ENCODE data around the gene PCDH9. TPM values are rescaled to one million over a fixed set of nuclear protein-coding genes. Genes with fewer than 3 reads are reported as not detected.

Gene PCDH9
- total RNA-seq, 4 donors from 2014 or later: 0.37 to 2.4 (median 1.5) TPM

GRCh38 chr13:66855131-66855530, 375.0 kb downstream of the PCDH9 start:
- no peak for TF ChIP-seq EP300 (IDR thresholded peaks at IDR 0.05; ENCODE audit: low read depth)
- TF ChIP-seq POLR2AphosphoS5 (IDR thresholded peaks at IDR 0.05): no peak
- TF ChIP-seq POLR2A (IDR thresholded peaks at IDR 0.05): no peak
- TF ChIP-seq CTCF (IDR thresholded peaks at IDR 0.05): no peak
- Histone ChIP-seq H3K36me3 (no peaks in the 10 kb centered on the region), H3K27me3 (no peaks in the 10 kb centered on the region), H3K9me3 (no peaks in the 10 kb centered on the region), H3K4me3 (no peak overlapping the region), H3K4me1 (no peaks in the 10 kb centered on the region), H3K27ac (no peak overlapping the region)
- in situ Hi-C loops (cut with MboI; ENCODE audit: low pct_ligation_motif_present in 1 of 4, low pct_unique_long_range_greater_than_20kb in 1 of 4, low sequenced_read_pairs in 3 of 4): no loop called here
- intact Hi-C loops (cut with DNase I; ENCODE audit: low total_unique reads): no loop called here
- DNase-seq: no peak
- WGBS, 2 donors (ENCODE audit: low coverage in 1 of 2): 69% methylated on average over 1 of the region's 1 CpG

- DNase-seq: no peak
- no peaks in the 10 kb centered on the region for H3K4me1 ChIP-seq
- intact Hi-C loops (cut with DNase I; ENCODE audit: low total_unique reads): no loop called here
- in situ Hi-C loops (cut with MboI; ENCODE audit: low pct_ligation_motif_present in 1 of 4, low pct_unique_long_range_greater_than_20kb in 1 of 4, low sequenced_read_pairs in 3 of 4): no loop called here
- no peaks in the 10 kb centered on the region for H3K9me3 ChIP-seq
- H3K27ac ChIP-seq: no peak overlapping the region
- H3K27me3 ChIP-seq: no peaks in the 10 kb centered on the region
- H3K36me3 ChIP-seq: no peaks in the 10 kb centered on the region
- TF ChIP-seq POLR2A (IDR thresholded peaks at IDR 0.05) (no peak), CTCF (IDR thresholded peaks at IDR 0.05) (no peak), POLR2AphosphoS5 (IDR thresholded peaks at IDR 0.05) (no peak), EP300 (IDR thresholded peaks at IDR 0.05; ENCODE audit: low read depth) (no peak)
- H3K4me3 ChIP-seq: no peak overlapping the region
Measured at GRCh38 chr13:66853564-66853963, 376.6 kb downstream of the PCDH9 start.

GRCh38 chr13:66849706-66850105, 380.4 kb downstream of the PCDH9 start:
- Histone ChIP-seq H3K9me3 (no peaks in the 10 kb centered on the region), H3K36me3 (no peaks in the 10 kb centered on the region), H3K4me1 (no peaks in the 10 kb centered on the region), H3K27me3 (no peaks in the 10 kb centered on the region), H3K4me3 (no peak overlapping the region), H3K27ac (no peak overlapping the region)
- TF ChIP-seq POLR2A (IDR thresholded peaks at IDR 0.05) (no peak), POLR2AphosphoS5 (IDR thresholded peaks at IDR 0.05) (no peak), EP300 (IDR thresholded peaks at IDR 0.05; ENCODE audit: low read depth) (no peak), CTCF (IDR thresholded peaks at IDR 0.05) (no peak)
- intact Hi-C loops (cut with DNase I; ENCODE audit: low total_unique reads) (no loop called here), in situ Hi-C loops (cut with MboI; ENCODE audit: low pct_ligation_motif_present in 1 of 4, low pct_unique_long_range_greater_than_20kb in 1 of 4, low sequenced_read_pairs in 3 of 4) (no loop called here)
- no peak for DNase-seq
- whole genome bisulfite sequencing, 2 donors (ENCODE audit: low coverage in 1 of 2): 68 to 79% methylated on average over 4 of the region's 4 CpGs

GRCh38 chr13:66847541-66847940, 382.6 kb downstream of the PCDH9 start:
- Histone ChIP-seq H3K27ac (no peak overlapping the region), H3K4me3 (no peak overlapping the region), H3K36me3 (no peaks in the 10 kb centered on the region), H3K27me3 (no peaks in the 10 kb centered on the region), H3K4me1 (no peaks in the 10 kb centered on the region), H3K9me3 (no peaks in the 10 kb centered on the region)
- DNase-seq: no peak
- TF ChIP-seq EP300 (IDR thresholded peaks at IDR 0.05; ENCODE audit: low read depth) (no peak), POLR2AphosphoS5 (IDR thresholded peaks at IDR 0.05) (no peak), CTCF (IDR thresholded peaks at IDR 0.05) (no peak), POLR2A (IDR thresholded peaks at IDR 0.05) (no peak)
- WGBS, 2 donors (ENCODE audit: low coverage in 1 of 2): 85 to 92% methylated on average over 5 to 6 of the region's 6 CpGs
- intact Hi-C loops (cut with DNase I; ENCODE audit: low total_unique reads) (no loop called here), in situ Hi-C loops (cut with MboI; ENCODE audit: low pct_ligation_motif_present in 1 of 4, low pct_unique_long_range_greater_than_20kb in 1 of 4, low sequenced_read_pairs in 3 of 4) (no loop called here)
